ENCODE data around the gene ACSBG1. TPM values are rescaled to one million over a fixed set of nuclear protein-coding genes. Genes with fewer than 3 reads are reported as not detected.

Gene ACSBG1
- total and polyA plus RNA-seq, 10 of the 15 experiments (the other 5 are each of a cell fraction or from before 2014, with no cell fraction given) = 0.11 to 0.75 (median 0.42) TPM

- CTCF ChIA-PET = no interaction called here
- H3K4me3 ChIP-seq = no peak overlapping the region
- in situ Hi-C loops (cut with MboI) = loop anchor here (25.0 kb wide), 1 partner anchor 823 kb away; no protein-coding TSS in a partner anchor
- WGBS (ENCODE audit: insufficient coverage, insufficient replicate concordance, low lambda C conversion rate, missing lambda C conversion rate) = 90% methylated on average over 2 of the region's 2 CpGs
- SMC1A ChIA-PET (ENCODE audit: uncharacterized antibody, unreplicated experiment) = interaction anchor here (1.2 kb wide), 1 partner anchor 13 kb away, joined by 3 read pairs; no protein-coding TSS in a partner anchor
- intact Hi-C loops (cut with micrococcal nuclease; ENCODE audit: unreplicated experiment) = no loop called here
- H3K9me3 ChIP-seq (replicated peaks; ENCODE audit: control insufficient read depth, insufficient read depth, low read length) = no peaks in the 10 kb centered on the region
- ATAC-seq (no peak), FAIRE-seq (no peak), DNase-seq (ENCODE audit: low read depth, low spot score) (no peak)
- H2AFZ ChIP-seq (ENCODE audit: control insufficient read depth, low read depth, low read length) = no peak overlapping the region
- H4K20me1 ChIP-seq (ENCODE audit: control insufficient read depth, insufficient read depth) = no peaks in the 10 kb centered on the region
- H3K27ac ChIP-seq (ENCODE audit: control insufficient read depth, insufficient read depth) = no peak overlapping the region
- no peak overlapping the region for H3K9ac ChIP-seq (ENCODE audit: control insufficient read depth, insufficient read depth, low read length)
- H3K4me2 ChIP-seq (ENCODE audit: control insufficient read depth, insufficient read depth) = no peak overlapping the region
- H3K27me3 ChIP-seq (replicated peaks in 1 of 2; ENCODE audit: control insufficient read depth in 2 of 2, insufficient read depth in 2 of 2, low read length in 1 of 2) = no peaks in the 10 kb centered on the region
- peaks cover 22% of the 10 kb centered on the region for H3K4me1 ChIP-seq (ENCODE audit: control insufficient read depth, insufficient read depth, low read length)
- RAD21 ChIA-PET (ENCODE audit: unreplicated experiment) = no interaction called here
- no TSS peak for BruUV-seq (replicated peaks)
- peaks cover 8% of the 10 kb centered on the region for H3K79me2 ChIP-seq (ENCODE audit: control insufficient read depth, insufficient read depth, low read length)
- POLR2A ChIA-PET = interaction anchor here (0.6 to 1.1 kb wide), 3 partner anchors 12 to 199 kb away, joined by 3 to 6 read pairs (median 3); no protein-coding TSS in a partner anchor
- no peak for TF ChIP-seq PAX5 (IDR thresholded peaks at IDR 0.05; ENCODE audit: borderline replicate concordance, low read depth, low read length)
- no peak for TF ChIP-seq GATAD2B (conservative IDR thresholded peaks at IDR 0.05; ENCODE audit: low read depth)
- no peak for TF ChIP-seq EP300 (IDR thresholded peaks at IDR 0.05; ENCODE audit: borderline replicate concordance in 1 of 2, control insufficient read depth in 1 of 2, low read depth in 2 of 2, low read length in 2 of 2)
- TF ChIP-seq RCOR1 (conservative IDR thresholded peaks at IDR 0.05; ENCODE audit: low read depth, low read length) = no peak
- no peak for TF ChIP-seq TCF3 (IDR thresholded peaks at IDR 0.05; ENCODE audit: borderline replicate concordance, insufficient read depth, low read depth, low read length)
- no peak for TF ChIP-seq DPF2 (IDR thresholded peaks at IDR 0.05)
- peaks cover 23 to 47% of the 10 kb centered on the region in 2 experiments for H3K36me3 ChIP-seq (ENCODE audit: control insufficient read depth in 2 of 2, insufficient read depth in 2 of 2, low read length in 1 of 2)
These were observed 70.4 kb downstream of the ACSBG1 start for GRCh38 chr15:78164010-78164409.

- no peak for FAIRE-seq
- SMC1A ChIA-PET (ENCODE audit: uncharacterized antibody, unreplicated experiment) = interaction anchor here (0.6 kb wide), 1 partner anchor 9 kb away, joined by 3 read pairs; no protein-coding TSS in a partner anchor
- no peak for DNase-seq (ENCODE audit: low read depth, low spot score)
- intact Hi-C loops (cut with micrococcal nuclease; ENCODE audit: unreplicated experiment) (no loop called here), in situ Hi-C loops (cut with MboI) (loop anchor here (25.0 kb wide), 1 partner anchor 825 kb away; no protein-coding TSS in a partner anchor)
- BruUV-seq (replicated peaks) = no TSS peak
- Histone ChIP-seq H3K4me1 (ENCODE audit: control insufficient read depth, insufficient read depth, low read length) (peaks cover 4% of the 10 kb centered on the region), H3K36me3 (ENCODE audit: control insufficient read depth in 2 of 2, insufficient read depth in 2 of 2, low read length in 1 of 2) (peaks cover 23 to 45% of the 10 kb centered on the region in 2 experiments), H2AFZ (ENCODE audit: control insufficient read depth, low read depth, low read length) (no peak overlapping the region), H3K9ac (ENCODE audit: control insufficient read depth, insufficient read depth, low read length) (no peak overlapping the region), H3K4me2 (ENCODE audit: control insufficient read depth, insufficient read depth) (no peak overlapping the region), H3K4me3 (no peak overlapping the region), H4K20me1 (ENCODE audit: control insufficient read depth, insufficient read depth) (no peaks in the 10 kb centered on the region), H3K27ac (ENCODE audit: control insufficient read depth, insufficient read depth) (no peak overlapping the region), H3K79me2 (ENCODE audit: control insufficient read depth, insufficient read depth, low read length) (no peaks in the 10 kb centered on the region; the same call in 1 of the 2 replicates), H3K9me3 (replicated peaks; ENCODE audit: control insufficient read depth, insufficient read depth, low read length) (no peaks in the 10 kb centered on the region), H3K27me3 (replicated peaks in 1 of 2; ENCODE audit: control insufficient read depth in 2 of 2, insufficient read depth in 2 of 2, low read length in 1 of 2) (no peaks in the 10 kb centered on the region)
- POLR2A ChIA-PET = interaction anchor here (0.7 kb wide), 1 partner anchor 110 kb away, joined by 4 read pairs; no protein-coding TSS in a partner anchor
- ATAC-seq = no peak
- 88% methylated on average over 13 of the region's 13 CpGs for WGBS (ENCODE audit: insufficient coverage, insufficient replicate concordance, low lambda C conversion rate, missing lambda C conversion rate)
- CTCF ChIA-PET = interaction anchor here (0.6 to 1.3 kb wide), 3 partner anchors 33 to 196 kb away, joined by 3 read pairs; no protein-coding TSS in a partner anchor
- RAD21 ChIA-PET (ENCODE audit: unreplicated experiment) = no interaction called here
- TF ChIP-seq ZNF274 (IDR thresholded peaks at IDR 0.05; ENCODE audit: insufficient read depth, insufficient read length) = no peak
- no peak for TF ChIP-seq EP300 (IDR thresholded peaks at IDR 0.05; ENCODE audit: borderline replicate concordance in 1 of 2, control insufficient read depth in 1 of 2, low read depth in 2 of 2, low read length in 2 of 2)
- TF ChIP-seq ZBTB40 (IDR thresholded peaks at IDR 0.05; ENCODE audit: borderline replicate concordance) = no peak
- TF ChIP-seq ZBTB4 (CRISPR knock-in tag; IDR thresholded peaks at IDR 0.05) = no peak
These were observed 72.3 kb downstream of the ACSBG1 start for GRCh38 chr15:78162038-78162437.

Data from GM12878 (cell line).